Heart right ventricle (tissue), 16 donors: ENCODE data around the gene BCL10. TPM values are rescaled to one million over a fixed set of nuclear protein-coding genes. Genes with fewer than 3 reads are reported as not detected.

Source experiments
- ATAC-seq, 8 donors: fragments of 200-7000 bp; cut with Tn5 transposase; one replicate each; pipeline ENCODE4 v1.9.1; 2020; ENCODE audit warnings: mild to moderate bottlenecking in 8 of 8, moderate library complexity in 8 of 8, moderate number of reproducible peaks in 1 of 8
- DNase-seq, 2 donors: peaks; one replicate each; pipeline ENCODE4 v3.0.0-alpha.2; 2020
- H3K27ac ChIP-seq, 10 donors: fragments of 200-600 bp; sonication (generic) in 2 of 10; one replicate each; pipeline versions ENCODE4 v1.5.0 to v1.8.0; 2020 to 2022; ENCODE audit warnings: mild to moderate bottlenecking in 3 of 10
- H3K27me3 ChIP-seq, 7 donors: fragments of 200-600 bp; one replicate each; pipeline ENCODE4 v1.8.0; 2021 to 2022; ENCODE audit warnings: mild to moderate bottlenecking in 2 of 7
- H3K36me3 ChIP-seq, 9 donors: fragments of 200-600 bp; sonication (generic) in 1 of 9; one replicate each; pipeline versions ENCODE4 v1.5.0 to v1.8.0; 2020 to 2022; ENCODE audit warnings: mild to moderate bottlenecking in 2 of 9
- H3K4me1 ChIP-seq, 9 donors: fragments of 200-600 bp; sonication (generic) in 1 of 9; one replicate each; pipeline versions ENCODE4 v1.5.0 to v1.8.0; 2020 to 2022; ENCODE audit warnings: mild to moderate bottlenecking in 4 of 9
- H3K4me3 ChIP-seq, 10 donors: fragments of 200-600 bp; sonication (generic) in 2 of 10; one replicate each; pipeline versions ENCODE4 v1.5.0 to v1.8.0; 2020 to 2022; ENCODE audit warnings: mild to moderate bottlenecking in 7 of 10, moderate library complexity in 2 of 10
- H3K9me3 ChIP-seq, 11 donors: fragments of 200-600 bp in 10 of 11; sonication (generic) in 2 of 11; one replicate each; pipeline versions ENCODE4 v1.5.0 to v1.8.0; 2013 to 2022; ENCODE audit warnings: mild to moderate bottlenecking in 2 of 11, control low read depth in 1 of 11, moderate library complexity in 1 of 11
- CTCF ChIP-seq, 9 donors: fragments of 200-600 bp; sonication (generic) in 2 of 9; IDR thresholded peaks; one replicate each; pipeline versions ENCODE4 v1.5.0 to v1.8.0; 2021 to 2022; ENCODE audit warnings: antibody characterized with exemption in 9 of 9, mild to moderate bottlenecking in 5 of 9, moderate library complexity in 1 of 9
- WGBS, 2 donors: extraction: QIAGEN DNeasy Blood & Tissue Kit; methylation state at CpG; one replicate each; pipeline ENCODE4 v1.1.7; 2013; ENCODE audit warnings: inconsistent platforms in 1 of 2; 5-methylcytosine and 5-hydroxymethylcytosine counted together
- intact Hi-C, 10 donors: fragments of 100-400 bp; cut with DNase I; formaldehyde crosslinking; loops; one replicate each; pipeline versions ENCODE4 v1.11.1 to v1.14.2; 2022
- polyA plus RNA-seq, 2 donors: library from polyadenylated mRNA; stranded (reverse); fragments of 200-250 nt; gene quantifications; one replicate each; pipeline ENCODE4 v1.2.3, GENCODE V29; 2013
- total RNA-seq, 10 donors: library from RNA; stranded (reverse); fragmentation: NEBNext Ultra II Directional in 3 of 10; extraction: Animal tissue kit (Norgen Biotek cat#: 25700) in 3 of 10; gene quantifications; one replicate each; pipeline versions ENCODE4 v1.2.1 to v1.2.4, GENCODE V29; 2021 to 2023
- donor health status: Arrhythmogenic right ventricular cardiomyopathy.
- donor health status: ischemic (EF 13 %, LVEDD 7.1; RV severe dilation, severe dysfunction).
- donor health status: healthy with polysubstance abuse.
- donor health status: DM: no; HTN: yes; CAD: no.
- donor health status: DM: no; HTN: no; CAD: no.
- donor health status: ischemic (EF 25% LVEDD 6.9; RV normal size, moderate dysfunction).
- donor health status: ischemic (EF 25% LVEDD 5.7; RV mildly dilated, moderate dysfunction).
- donor health status: healthy.
- donor health status: DM: yes; HTN: yes; CAD: no.
- donor health status: Ischemic cardiomyopathy.
- donor health status: ischemic (EF 35%, LVEDD 5.7; RV mildly dilated, moderate dysfunction).
- donor health status: nonischemic (EF 11% LVEDD 7.7; RV severe dilation, severe dysfunction).
- donor health status: DM: yes; HTN: yes; CAD: no.
- donor health status: PGD.
- donor health status: ischemic (EF 29% LVEDD 5.4; RV normal size, mild dysfunction).
- donor health status: nonischemic (EF 23%, LVEDD 6.1; RV moderate dilation, normal function).

Gene BCL10
- total and polyA plus RNA-seq, 12 donors: 4.1 to 15.3 (median 8.9) TPM

GRCh38 chr1:85245456-85245855 lies 31.0 kb downstream of the BCL10 start:
- peaks cover 0 to 6% (median 0%) of the 10 kb centered on the region in 9 donors for H3K36me3 ChIP-seq
- peaks cover 0 to 20% (median 9%) of the 10 kb centered on the region in 9 donors for H3K4me1 ChIP-seq
- H3K27ac ChIP-seq: no peak overlapping the region
- intact Hi-C loops: loop anchor here in 1 of 10 donors (10.0 kb wide), 1 partner anchor 141 kb away; no protein-coding TSS in a partner anchor
- ATAC-seq (no peak), DNase-seq (no peak)
- H3K4me3 ChIP-seq: no peak overlapping the region
- no peaks in the 10 kb centered on the region for H3K9me3 ChIP-seq
- no peaks in the 10 kb centered on the region for H3K27me3 ChIP-seq
- no peak for TF ChIP-seq CTCF (IDR thresholded peaks at IDR 0.05)
- 76 to 87% methylated on average over 1 of the region's 1 CpG for WGBS, 2 donors

GRCh38 chr1:85244271-85245061 lies 32.0 kb downstream of the BCL10 start:
- H3K9me3 ChIP-seq: no peaks in the 10 kb centered on the region
- no peak overlapping the region for H3K4me3 ChIP-seq
- no peak for TF ChIP-seq CTCF (IDR thresholded peaks at IDR 0.05)
- DNase-seq: no peak
- H3K27me3 ChIP-seq: no peaks in the 10 kb centered on the region
- peaks cover 0 to 20% (median 9%) of the 10 kb centered on the region in 9 donors for H3K4me1 ChIP-seq
- intact Hi-C loops: loop anchor here in 2 of 10 donors (5.0 to 10.0 kb wide), 2 partner anchors 137 to 140 kb away; no protein-coding TSS in a partner anchor
- 57 to 74% methylated on average over 4 of the region's 4 CpGs for WGBS, 2 donors
- no peak overlapping the region for H3K27ac ChIP-seq
- H3K36me3 ChIP-seq: no peaks in the 10 kb centered on the region
- ATAC-seq: peak in 1 of 8 donors; percentile 18

- Histone ChIP-seq H3K4me1 (peaks cover 0 to 20% (median 9%) of the 10 kb centered on the region in 9 donors), H3K9me3 (no peaks in the 10 kb centered on the region), H3K36me3 (no peaks in the 10 kb centered on the region), H3K27ac (no peak overlapping the region), H3K4me3 (no peak overlapping the region), H3K27me3 (no peaks in the 10 kb centered on the region)
- ATAC-seq (peak in 1 of 8 donors; percentile 34), DNase-seq (no peak)
- TF ChIP-seq CTCF (IDR thresholded peaks at IDR 0.05): no peak
- intact Hi-C loops: loop anchor here in 2 of 10 donors (5.0 to 10.0 kb wide), 2 partner anchors 136 to 139 kb away; no protein-coding TSS in a partner anchor
Measured at GRCh38 chr1:85243372-85243771, 33.1 kb downstream of the BCL10 start.

- DNase-seq: no peak
- intact Hi-C loops: loop anchor here in 2 of 10 donors (5.0 to 10.0 kb wide), 2 partner anchors 133 to 136 kb away; no protein-coding TSS in a partner anchor
- no peaks in the 10 kb centered on the region for H3K36me3 ChIP-seq
- TF ChIP-seq CTCF (IDR thresholded peaks at IDR 0.05): no peak
- peaks cover 0 to 20% (median 9%) of the 10 kb centered on the region in 9 donors for H3K4me1 ChIP-seq
- H3K9me3 ChIP-seq: no peaks in the 10 kb centered on the region
- no peak overlapping the region for H3K27ac ChIP-seq
- no peak overlapping the region for H3K4me3 ChIP-seq
- ATAC-seq: no peak
- H3K27me3 ChIP-seq: no peaks in the 10 kb centered on the region
- WGBS, 2 donors: 20 to 40% methylated on average over 1 of the region's 1 CpG
Measured at GRCh38 chr1:85240643-85241042, 35.8 kb downstream of the BCL10 start.
